ENCODE results near the gene CPNE6. TPM values are rescaled to one million over a fixed set of nuclear protein-coding genes. Genes with fewer than 3 reads are reported as not detected.
"Not testable (repeated sequence)": the region's sequence is repeated elsewhere in the genome, so short reads cannot be mapped to it uniquely, and the experiment has no call there.

Gene CPNE6
- polyA plus RNA-seq, 1 donor from 2014 or later, result not detected

GRCh38 chr14:24094841-24095270, 23.5 kb downstream of the CPNE6 start:
- Mint-ChIP-seq H3K27me3 (no peaks in the 10 kb centered on the region), H3K27ac (peak overlapping the region; percentile 84 to 98 (median 85)), H3K9me3 (no peaks in the 10 kb centered on the region), H3K4me3 (peak overlapping the region; percentile 81 to 98 (median 96)), H3K4me1 (peaks cover 15 to 26% (median 24%) of the 10 kb centered on the region in 3 donors), H3K36me3 (peaks cover 2% of the 10 kb centered on the region)

- H3K4me1 Mint-ChIP-seq, result peaks cover 13 to 25% (median 22%) of the 10 kb centered on the region in 3 donors
- peak overlapping the region; percentile 84 to 98 (median 85) for H3K27ac Mint-ChIP-seq
- peaks cover 2% of the 10 kb centered on the region for H3K36me3 Mint-ChIP-seq
- H3K4me3 Mint-ChIP-seq, result peak overlapping the region; percentile 81 to 98 (median 96)
- no peaks in the 10 kb centered on the region for H3K27me3 Mint-ChIP-seq
- no peaks in the 10 kb centered on the region for H3K9me3 Mint-ChIP-seq
Measured at GRCh38 chr14:24095271-24096068, 24.1 kb downstream of the CPNE6 start.

DNA sequence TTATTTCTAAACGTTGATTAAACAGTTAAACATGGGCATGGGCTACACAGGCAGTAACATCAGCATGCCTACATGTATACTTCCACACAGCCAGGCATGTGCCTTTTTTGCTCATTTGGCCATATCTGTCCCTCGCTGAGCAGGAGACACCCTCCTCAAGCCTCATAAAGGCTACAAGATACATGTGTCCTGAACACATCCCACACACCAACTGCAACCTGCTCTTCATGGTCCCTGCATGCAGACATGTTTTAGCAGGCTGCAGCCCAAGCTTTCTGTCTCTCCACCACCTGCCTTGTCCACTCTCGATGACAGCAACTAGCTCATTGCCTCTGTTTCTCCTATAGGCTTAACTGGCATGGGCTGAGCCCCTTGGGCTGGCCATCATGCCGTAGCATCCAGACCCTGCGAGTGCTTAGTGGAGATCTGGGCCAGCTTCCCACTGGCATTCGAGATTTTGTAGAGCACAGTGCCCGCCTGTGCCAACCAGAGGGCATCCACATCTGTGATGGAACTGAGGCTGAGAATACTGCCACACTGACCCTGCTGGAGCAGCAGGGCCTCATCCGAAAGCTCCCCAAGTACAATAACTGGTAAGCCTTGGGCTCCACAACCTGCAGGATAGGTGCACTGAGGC, 25.3 kb downstream of the CPNE6 start:
- peaks cover 10 to 22% (median 18%) of the 10 kb centered on the region in 3 donors for H3K4me1 Mint-ChIP-seq
- no peaks in the 10 kb centered on the region for H3K9me3 Mint-ChIP-seq
- no peaks in the 10 kb centered on the region for H3K27me3 Mint-ChIP-seq
- H3K27ac Mint-ChIP-seq, result peak overlapping the region in 1 of 3 donors; percentile 59
- H3K36me3 Mint-ChIP-seq, result peaks cover 2% of the 10 kb centered on the region
- peak overlapping the region; percentile 12 to 75 (median 46) for H3K4me3 Mint-ChIP-seq

DNA sequence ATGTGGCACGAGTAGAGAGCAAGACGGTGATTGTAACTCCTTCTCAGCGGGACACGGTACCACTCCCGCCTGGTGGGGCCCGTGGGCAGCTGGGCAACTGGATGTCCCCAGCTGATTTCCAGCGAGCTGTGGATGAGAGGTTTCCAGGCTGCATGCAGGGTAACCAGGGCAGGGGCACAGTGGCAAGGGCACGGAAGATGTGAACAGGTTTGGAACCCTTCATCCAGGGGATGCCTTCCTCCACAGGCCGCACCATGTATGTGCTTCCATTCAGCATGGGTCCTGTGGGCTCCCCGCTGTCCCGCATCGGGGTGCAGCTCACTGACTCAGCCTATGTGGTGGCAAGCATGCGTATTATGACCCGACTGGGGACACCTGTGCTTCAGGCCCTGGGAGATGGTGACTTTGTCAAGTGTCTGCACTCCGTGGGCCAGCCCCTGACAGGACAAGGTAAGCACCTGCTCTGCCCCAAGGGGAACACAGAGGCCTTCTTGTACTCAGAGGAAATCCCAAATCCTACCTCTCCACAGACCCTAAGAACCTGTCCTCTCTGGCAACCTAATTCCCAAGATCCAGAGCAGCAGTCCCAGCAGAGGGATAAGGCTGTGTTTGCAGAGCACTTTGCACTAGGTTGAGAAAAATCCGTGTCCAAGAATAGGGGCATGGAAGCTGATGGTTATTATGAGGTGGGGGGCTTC, 27.0 kb downstream of the CPNE6 start:
- Mint-ChIP-seq H3K4me1 (peaks cover 10 to 19% (median 12%) of the 10 kb centered on the region in 3 donors), H3K4me3 (peak overlapping the region in 1 of 4 donors; percentile 28), H3K9me3 (no peaks in the 10 kb centered on the region), H3K36me3 (peaks cover 2% of the 10 kb centered on the region), H3K27me3 (no peaks in the 10 kb centered on the region), H3K27ac (no peak overlapping the region)

- Mint-ChIP-seq H3K27ac (no peak overlapping the region), H3K36me3 (peaks cover 2% of the 10 kb centered on the region), H3K4me3 (peak overlapping the region in 1 of 4 donors; percentile 24), H3K4me1 (peaks cover 10 to 17% (median 11%) of the 10 kb centered on the region in 3 donors), H3K27me3 (no peaks in the 10 kb centered on the region), H3K9me3 (no peaks in the 10 kb centered on the region)
Measured at GRCh38 chr14:24098927-24099813, 27.8 kb downstream of the CPNE6 start.

DNA sequence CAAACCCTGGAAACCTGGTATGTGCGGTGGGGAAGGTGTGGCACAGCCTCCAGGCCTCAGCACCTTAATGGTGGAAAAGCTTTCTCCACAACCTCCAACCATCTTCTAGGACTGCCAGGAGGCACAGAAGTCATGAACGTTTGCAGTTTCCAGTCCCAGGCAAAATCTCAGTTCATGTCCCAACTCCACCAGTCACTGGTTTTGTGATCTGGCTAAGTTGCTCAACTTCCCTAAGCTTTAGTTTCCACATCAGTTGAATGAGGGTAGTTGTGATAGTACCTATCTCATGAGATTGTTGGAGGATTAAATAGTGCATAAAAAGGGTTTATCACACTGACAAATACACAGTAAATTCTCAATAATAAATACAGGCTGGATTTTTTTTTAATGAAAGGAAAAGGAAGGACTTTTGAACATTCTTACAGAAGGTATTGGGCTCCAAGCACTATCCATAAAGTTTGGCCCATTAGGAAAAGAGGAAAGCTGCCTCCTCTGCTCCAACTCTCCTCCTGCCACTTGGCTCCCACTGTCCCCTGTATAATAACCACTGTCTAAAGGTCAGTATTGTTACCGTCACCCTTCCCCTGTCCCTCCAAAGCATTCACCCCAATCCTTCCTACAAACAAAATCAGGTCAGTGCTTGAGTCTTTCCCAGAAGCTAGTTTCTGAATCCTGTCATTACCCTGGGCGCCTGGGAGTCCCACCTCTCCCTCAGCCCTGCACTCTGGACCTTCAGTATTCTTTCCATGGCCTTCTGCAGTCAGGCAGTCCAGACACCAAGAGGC, 29.0 kb downstream of the CPNE6 start:
- peak overlapping the region in 1 of 3 donors; percentile 35 for H3K27ac Mint-ChIP-seq
- peaks cover 9 to 10% (median 10%) of the 10 kb centered on the region in 3 donors for H3K4me1 Mint-ChIP-seq
- H3K36me3 Mint-ChIP-seq, result peaks cover 5% of the 10 kb centered on the region

DNA sequence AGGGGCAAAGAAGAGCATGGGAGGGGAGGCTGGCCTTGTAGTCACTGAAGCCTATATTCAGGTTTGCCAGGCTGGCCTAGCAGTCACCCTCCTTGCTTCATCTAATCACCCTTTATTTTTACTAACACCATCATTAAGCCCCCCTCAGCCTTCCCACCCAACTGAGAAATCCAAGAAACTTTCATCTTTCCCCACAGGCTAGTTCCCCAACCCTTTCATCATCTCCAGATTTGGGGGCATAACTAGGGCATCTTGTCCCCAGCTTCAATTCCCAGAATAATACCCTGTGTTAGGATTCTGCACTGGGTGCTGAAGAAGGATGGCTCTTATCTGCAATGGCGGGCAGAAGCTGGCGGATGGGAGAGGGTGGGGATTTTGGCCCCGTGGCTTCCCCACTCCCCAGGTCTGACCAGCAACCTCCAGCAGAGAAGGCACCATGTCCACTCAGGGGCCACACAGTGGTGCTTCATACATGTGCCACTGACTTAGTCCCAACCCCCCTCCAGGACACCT, 29.7 kb downstream of the CPNE6 start:
- Mint-ChIP-seq H3K36me3 (peaks cover 3% of the 10 kb centered on the region), H3K9me3 (no peaks in the 10 kb centered on the region), H3K27me3 (no peaks in the 10 kb centered on the region), H3K27ac (peak overlapping the region in 2 of 3 donors; percentile 35 to 50), H3K4me1 (peaks cover 4 to 6% (median 5%) of the 10 kb centered on the region in 3 donors), H3K4me3 (no peak overlapping the region)

More for the DNA sequence above, 29.0 kb downstream of the CPNE6 start:
- no peaks in the 10 kb centered on the region for H3K9me3 Mint-ChIP-seq
- no peaks in the 10 kb centered on the region for H3K27me3 Mint-ChIP-seq
- peak overlapping the region in 1 of 4 donors; percentile 24 for H3K4me3 Mint-ChIP-seq

DNA sequence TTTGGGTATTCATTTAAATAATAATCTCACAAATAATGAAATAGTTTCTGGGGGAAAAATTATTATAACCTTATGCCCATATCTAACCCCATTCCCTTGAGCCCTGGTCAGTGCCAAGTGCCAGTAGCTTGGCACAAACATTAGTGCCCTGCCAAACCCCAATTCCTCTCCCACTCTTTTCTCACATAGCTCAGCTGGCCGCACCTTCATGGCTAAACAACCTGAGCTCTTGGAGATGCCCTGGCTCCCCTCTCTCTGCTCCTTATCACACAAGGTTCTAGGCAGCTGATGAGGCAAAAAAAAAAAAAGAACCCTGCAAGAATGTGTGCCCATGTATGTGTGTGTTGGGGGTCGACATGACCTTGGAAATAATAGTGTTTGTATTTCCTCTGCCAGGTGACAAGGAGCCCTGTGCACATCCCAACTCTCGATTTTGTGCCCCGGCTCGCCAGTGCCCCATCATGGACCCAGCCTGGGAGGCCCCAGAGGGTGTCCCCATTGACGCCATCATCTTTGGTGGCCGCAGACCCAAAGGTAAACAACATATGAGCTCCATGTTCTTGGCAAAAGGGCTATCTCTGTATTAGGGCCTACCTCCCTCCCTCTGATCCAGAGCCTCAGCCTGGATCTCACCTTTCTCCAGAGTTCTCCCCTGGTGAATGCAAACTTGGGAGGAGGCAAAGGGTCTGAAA, 31.1 kb downstream of the CPNE6 start:
- Mint-ChIP-seq H3K4me3 (no peak overlapping the region), H3K9me3 (no peaks in the 10 kb centered on the region), H3K27ac (no peak overlapping the region), H3K4me1 (peaks cover 0 to 2% (median 0%) of the 10 kb centered on the region in 3 donors), H3K27me3 (no peaks in the 10 kb centered on the region), H3K36me3 (peaks cover 3% of the 10 kb centered on the region)

DNA sequence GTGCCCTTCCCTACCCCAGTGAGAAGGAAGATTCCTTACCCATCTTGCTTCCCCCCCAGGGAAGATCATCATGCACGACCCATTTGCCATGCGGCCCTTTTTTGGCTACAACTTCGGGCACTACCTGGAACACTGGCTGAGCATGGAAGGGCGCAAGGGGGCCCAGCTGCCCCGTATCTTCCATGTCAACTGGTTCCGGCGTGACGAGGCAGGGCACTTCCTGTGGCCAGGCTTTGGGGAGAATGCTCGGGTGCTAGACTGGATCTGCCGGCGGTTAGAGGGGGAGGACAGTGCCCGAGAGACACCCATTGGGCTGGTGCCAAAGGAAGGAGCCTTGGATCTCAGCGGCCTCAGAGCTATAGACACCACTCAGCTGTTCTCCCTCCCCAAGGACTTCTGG, 32.1 kb downstream of the CPNE6 start:
- H3K27ac Mint-ChIP-seq, result peak overlapping the region in 1 of 3 donors; percentile 50
- H3K27me3 Mint-ChIP-seq, result no peaks in the 10 kb centered on the region
- H3K9me3 Mint-ChIP-seq, result no peaks in the 10 kb centered on the region
- peaks cover 3% of the 10 kb centered on the region for H3K36me3 Mint-ChIP-seq
- H3K4me3 Mint-ChIP-seq, result no peak overlapping the region
- H3K4me1 Mint-ChIP-seq, result peaks cover 0 to 4% (median 0%) of the 10 kb centered on the region in 3 donors

GRCh38 chr14:24105609-24106239, 34.4 kb downstream of the CPNE6 start:
- H3K9me3 Mint-ChIP-seq, H3K27ac Mint-ChIP-seq, H3K36me3 Mint-ChIP-seq, H3K27me3 Mint-ChIP-seq: not testable (repeated sequence)
- Mint-ChIP-seq H3K4me3 (peak overlapping the region in 1 of 4 donors; percentile 45), H3K4me1 (peaks cover 6 to 11% (median 7%) of the 10 kb centered on the region in 3 donors)

DNA sequence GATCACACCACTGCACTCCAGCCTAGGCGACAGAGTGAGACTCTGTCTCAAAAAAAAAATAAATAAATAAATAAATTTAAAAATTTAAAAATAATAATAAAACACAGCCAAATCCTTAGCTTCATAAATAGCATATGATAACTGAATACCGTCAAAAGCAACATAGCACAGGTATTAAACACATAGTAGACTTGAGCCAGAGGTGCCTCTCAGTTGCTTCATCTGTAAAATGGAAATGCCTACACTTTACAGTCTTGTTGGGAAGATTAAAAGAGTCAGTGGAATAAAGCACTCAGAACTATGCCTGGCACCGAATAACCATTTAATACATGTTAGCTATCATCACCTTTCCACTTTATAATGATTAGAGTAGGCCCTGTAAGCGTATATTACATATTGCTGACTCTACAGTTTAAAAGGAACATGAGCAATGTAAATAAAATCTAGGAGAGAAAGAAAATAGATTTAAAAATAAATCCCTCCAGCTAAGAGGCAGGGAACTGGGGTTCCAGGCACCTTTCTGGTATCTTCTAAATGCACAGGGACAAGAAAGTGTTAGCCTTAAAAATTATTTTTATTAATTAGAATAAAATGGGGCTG, 35.4 kb downstream of the CPNE6 start:
- Mint-ChIP-seq H3K27me3 (no peaks in the 10 kb centered on the region), H3K27ac (no peak overlapping the region), H3K9me3 (no peaks in the 10 kb centered on the region), H3K36me3 (peaks cover 3% of the 10 kb centered on the region), H3K4me3 (no peak overlapping the region), H3K4me1 (peaks cover 6 to 11% (median 7%) of the 10 kb centered on the region in 3 donors)

DNA sequence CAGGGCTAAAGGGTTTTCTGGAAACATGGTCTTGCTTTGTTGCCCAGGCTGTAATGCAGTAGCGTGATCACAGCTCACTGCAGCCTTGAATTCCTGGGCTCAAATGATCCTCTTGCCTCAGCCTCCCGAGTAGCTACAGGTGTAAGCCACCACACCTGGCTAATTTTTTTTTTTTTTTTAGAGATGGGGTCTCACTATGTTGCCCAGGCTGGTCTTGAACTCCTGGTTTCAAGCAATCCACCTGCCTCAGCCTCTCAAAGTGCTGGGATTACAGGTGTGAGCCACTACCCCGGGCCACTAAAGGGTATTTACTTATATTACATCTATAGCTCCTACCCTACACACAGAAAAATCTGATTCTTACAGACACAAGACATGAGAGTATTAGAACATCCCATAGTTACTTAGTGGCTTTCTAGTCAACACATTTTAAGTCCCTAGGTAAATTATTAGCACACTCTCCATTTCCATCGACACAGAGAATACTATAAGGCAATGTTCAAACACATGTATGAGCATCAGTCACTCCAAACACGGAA, 37.0 kb downstream of the CPNE6 start:
- Mint-ChIP-seq H3K4me1 (peaks cover 6 to 11% (median 7%) of the 10 kb centered on the region in 3 donors), H3K27me3 (no peaks in the 10 kb centered on the region), H3K27ac (peak overlapping the region in 2 of 3 donors; percentile 27 to 93), H3K9me3 (no peaks in the 10 kb centered on the region), H3K4me3 (peak overlapping the region in 1 of 4 donors; percentile 55), H3K36me3 (peaks cover 3% of the 10 kb centered on the region)

Data from IgD-negative memory B cell (primary cell).